ENCODE results near the gene GADD45B. TPM values are rescaled to one million over a fixed set of nuclear protein-coding genes. Genes with fewer than 3 reads are reported as not detected.

GADD45B gene
- total RNA-seq, 4 donors from 2014 or later = 35.5 to 278 (median 54.9) TPM

DNA sequence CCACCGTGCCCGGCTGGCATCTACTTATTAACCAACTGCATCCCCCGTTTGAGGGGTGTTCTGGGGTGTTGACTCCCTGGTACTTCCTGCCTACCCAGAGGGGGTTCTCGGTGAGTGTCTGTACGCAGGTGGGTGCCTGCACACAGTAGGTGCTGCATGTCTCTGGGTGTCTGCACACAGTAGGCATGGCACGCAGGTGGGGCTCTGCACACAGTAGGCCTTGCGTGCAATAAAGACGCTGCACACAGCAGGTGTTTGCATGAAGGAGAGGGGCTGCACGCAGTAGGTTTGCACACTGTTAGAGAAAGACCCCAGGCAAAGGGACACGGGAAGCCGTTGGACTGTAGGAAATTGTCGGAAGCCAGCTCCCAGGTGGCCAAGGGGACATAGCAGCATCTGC lies 11.2 kb downstream of the GADD45B start:
- Histone ChIP-seq H3K27ac (no peak overlapping the region), H3K36me3 (no peaks in the 10 kb centered on the region), H3K4me3 (no peak overlapping the region), H3K9me3 (peaks cover 0 to 10% (median 4%) of the 10 kb centered on the region in 4 donors), H3K27me3 (no peaks in the 10 kb centered on the region), H3K4me1 (peaks cover 5 to 39% (median 28%) of the 10 kb centered on the region in 4 donors)
- no peak for DNase-seq
- no peak for TF ChIP-seq POLR2A (IDR thresholded peaks at IDR 0.05)
- TF ChIP-seq, protein P1, sequence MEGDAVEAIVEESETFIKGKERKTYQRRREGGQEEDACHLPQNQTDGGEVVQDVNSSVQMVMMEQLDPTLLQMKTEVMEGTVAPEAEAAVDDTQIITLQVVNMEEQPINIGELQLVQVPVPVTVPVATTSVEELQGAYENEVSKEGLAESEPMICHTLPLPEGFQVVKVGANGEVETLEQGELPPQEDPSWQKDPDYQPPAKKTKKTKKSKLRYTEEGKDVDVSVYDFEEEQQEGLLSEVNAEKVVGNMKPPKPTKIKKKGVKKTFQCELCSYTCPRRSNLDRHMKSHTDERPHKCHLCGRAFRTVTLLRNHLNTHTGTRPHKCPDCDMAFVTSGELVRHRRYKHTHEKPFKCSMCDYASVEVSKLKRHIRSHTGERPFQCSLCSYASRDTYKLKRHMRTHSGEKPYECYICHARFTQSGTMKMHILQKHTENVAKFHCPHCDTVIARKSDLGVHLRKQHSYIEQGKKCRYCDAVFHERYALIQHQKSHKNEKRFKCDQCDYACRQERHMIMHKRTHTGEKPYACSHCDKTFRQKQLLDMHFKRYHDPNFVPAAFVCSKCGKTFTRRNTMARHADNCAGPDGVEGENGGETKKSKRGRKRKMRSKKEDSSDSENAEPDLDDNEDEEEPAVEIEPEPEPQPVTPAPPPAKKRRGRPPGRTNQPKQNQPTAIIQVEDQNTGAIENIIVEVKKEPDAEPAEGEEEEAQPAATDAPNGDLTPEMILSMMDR (IDR thresholded peaks at IDR 0.05) = no peak

DNA sequence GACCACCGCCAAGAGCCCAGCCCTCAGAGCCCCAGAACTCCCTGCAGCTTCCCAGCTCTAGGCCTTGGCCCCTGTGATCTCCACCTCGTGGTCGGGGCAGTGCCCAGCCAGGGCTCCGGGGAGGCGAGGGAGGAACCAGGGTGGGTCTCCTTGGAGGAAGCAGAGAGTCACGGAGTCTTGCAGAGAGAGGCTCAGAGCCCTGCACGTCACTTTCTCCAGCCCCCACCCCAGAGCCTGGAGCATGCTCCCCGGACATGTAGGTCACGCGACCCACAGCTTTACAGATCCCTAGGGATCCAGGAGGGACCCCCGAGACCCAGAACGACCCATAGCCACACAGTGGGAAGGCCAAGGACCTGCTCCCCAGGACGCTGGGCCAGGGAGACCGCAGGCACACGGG lies 11.9 kb downstream of the GADD45B start:
- TF ChIP-seq POLR2A (IDR thresholded peaks at IDR 0.05) = no peak
- Histone ChIP-seq H3K4me3 (peak overlapping the region in 1 of 4 donors; percentile 58), H3K4me1 (peaks cover 5 to 39% (median 28%) of the 10 kb centered on the region in 4 donors), H3K27ac (no peak overlapping the region), H3K9me3 (peaks cover 0 to 9% (median 4%) of the 10 kb centered on the region in 4 donors), H3K27me3 (no peaks in the 10 kb centered on the region), H3K36me3 (no peaks in the 10 kb centered on the region)
- no peak for DNase-seq

DNA sequence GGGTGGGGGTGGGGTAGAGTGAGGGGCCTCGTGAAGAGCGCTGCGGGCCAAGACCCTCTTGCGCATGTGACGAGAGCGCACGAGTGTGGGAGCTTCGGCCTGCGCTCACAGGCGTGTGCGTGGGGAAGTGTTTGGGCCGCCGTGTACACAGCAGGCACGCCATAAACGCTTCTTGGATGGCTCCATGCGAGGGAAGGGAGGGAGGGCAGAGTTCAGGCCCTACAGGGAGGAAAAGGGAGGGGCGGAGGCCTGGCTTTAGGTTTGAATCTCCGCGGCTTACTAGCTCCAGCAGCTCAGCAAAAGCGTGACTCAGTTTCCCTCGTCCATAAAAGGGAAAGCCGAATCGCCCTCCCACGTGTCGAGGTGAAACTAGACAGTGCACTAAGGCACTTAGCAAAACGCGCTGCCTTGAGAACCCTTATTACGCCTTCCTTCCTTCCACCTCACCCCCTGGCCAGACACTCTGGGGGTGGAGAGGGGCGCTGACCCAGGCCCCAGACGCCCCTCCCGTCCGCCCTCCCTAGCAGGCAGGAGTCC lies 12.5 kb downstream of the GADD45B start:
- H3K36me3 ChIP-seq = no peaks in the 10 kb centered on the region
- DNase-seq = peak in 2 of 3 donors; percentile 74 to 76
- no peaks in the 10 kb centered on the region for H3K27me3 ChIP-seq
- peaks cover 5 to 39% (median 28%) of the 10 kb centered on the region in 4 donors for H3K4me1 ChIP-seq
- peaks cover 0 to 2% (median 1%) of the 10 kb centered on the region in 4 donors for H3K9me3 ChIP-seq
- no peak for TF ChIP-seq POLR2A (IDR thresholded peaks at IDR 0.05)
- TF ChIP-seq, protein P1 (IDR thresholded peaks at IDR 0.05) = no peak
- H3K4me3 ChIP-seq = peak overlapping the region; percentile 23 to 58 (median 48)
- H3K27ac ChIP-seq = peak overlapping the region in 2 of 4 donors; percentile 57 to 69

DNA sequence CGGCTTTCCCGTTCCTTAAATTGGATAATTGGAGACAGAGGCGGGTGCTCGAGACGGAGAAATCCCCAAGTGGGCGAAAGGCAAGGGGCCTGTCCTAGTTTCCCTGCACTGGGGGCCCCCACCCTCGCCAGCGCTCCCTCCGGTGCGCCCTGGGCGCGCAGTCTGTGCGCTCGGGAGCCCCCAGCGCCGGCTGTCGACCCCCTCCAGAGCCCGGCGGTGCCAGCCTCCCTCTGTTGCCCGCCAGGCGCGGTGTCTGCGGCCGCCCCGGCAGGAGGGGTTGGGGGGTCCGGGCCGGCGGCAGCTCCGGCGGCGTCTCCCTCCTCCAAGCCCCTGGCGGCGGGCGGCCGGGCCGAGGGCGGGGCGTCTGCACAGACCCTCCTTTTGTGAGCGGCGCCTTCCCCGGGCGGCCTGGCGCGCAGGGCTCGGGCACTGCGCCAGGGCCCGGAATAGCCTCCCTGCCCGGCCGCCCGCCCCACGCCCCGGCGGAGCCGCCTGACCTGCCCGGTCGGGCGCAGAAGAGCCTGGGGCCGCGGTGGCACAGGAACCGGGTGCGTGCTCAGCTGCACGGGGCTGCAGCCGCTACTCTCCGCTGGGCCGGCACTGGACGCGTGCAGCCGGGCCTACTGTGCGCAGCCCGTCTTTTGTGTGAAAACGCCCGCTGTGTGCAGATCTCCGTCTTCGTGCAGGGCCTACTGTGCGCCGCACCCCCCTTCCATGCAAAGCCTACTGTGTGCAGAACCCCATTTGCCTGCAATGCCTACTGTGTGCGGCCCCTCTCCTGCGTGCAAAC lies 13.2 kb downstream of the GADD45B start:
- Histone ChIP-seq H3K9me3 (no peaks in the 10 kb centered on the region), H3K4me3 (peak overlapping the region; percentile 23 to 58 (median 48)), H3K4me1 (peaks cover 5 to 43% (median 28%) of the 10 kb centered on the region in 4 donors), H3K36me3 (no peaks in the 10 kb centered on the region), H3K27ac (peak overlapping the region in 3 of 4 donors; percentile 38 to 69 (median 57)), H3K27me3 (no peaks in the 10 kb centered on the region)
- TF ChIP-seq, protein P1 (IDR thresholded peaks at IDR 0.05) = peak in 2 of 6 experiments; percentile 4 to 16
- TF ChIP-seq POLR2A (IDR thresholded peaks at IDR 0.05) = no peak
- peak in 2 of 3 donors; percentile 66 to 78 for DNase-seq

DNA sequence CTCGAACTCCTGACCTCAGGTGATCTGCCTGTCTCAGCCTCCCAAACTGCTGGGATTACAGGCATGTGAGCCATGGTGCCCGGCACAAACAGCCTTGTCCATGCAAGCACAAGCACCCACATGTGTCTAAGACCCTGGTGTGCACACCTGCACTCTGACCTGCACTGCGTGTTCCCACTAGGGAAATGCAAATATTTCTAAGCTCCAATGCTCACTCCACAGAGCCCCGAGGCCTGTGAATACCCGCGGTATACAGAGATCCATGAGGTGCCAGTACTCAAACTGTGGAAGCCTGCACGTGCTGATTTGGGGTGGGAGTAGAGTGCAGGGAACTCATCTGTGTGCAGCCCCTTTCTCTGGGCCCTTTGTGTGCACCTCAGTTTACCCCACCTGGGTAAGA lies 14.7 kb downstream of the GADD45B start:
- Histone ChIP-seq H3K36me3 (no peaks in the 10 kb centered on the region), H3K4me3 (no peak overlapping the region), H3K27me3 (no peaks in the 10 kb centered on the region), H3K4me1 (peaks cover 5 to 55% (median 35%) of the 10 kb centered on the region in 4 donors), H3K27ac (peak overlapping the region in 2 of 4 donors; percentile 75 to 87), H3K9me3 (no peaks in the 10 kb centered on the region)
- TF ChIP-seq, protein P1 (IDR thresholded peaks at IDR 0.05) = no peak
- no peak for TF ChIP-seq POLR2A (IDR thresholded peaks at IDR 0.05)
- DNase-seq = no peak

Data from Peyer's patch (tissue), 4 donors.